ENCODE results near the gene KCNAB1. TPM values are rescaled to one million over a fixed set of nuclear protein-coding genes. Genes with fewer than 3 reads are reported as not detected.

KCNAB1 gene
- total RNA-seq, 4 donors from 2014 or later = 4.2 to 11.4 (median 7.8) TPM

- Histone ChIP-seq H3K27ac (no peak overlapping the region), H3K9me3 (no peaks in the 10 kb centered on the region), H3K4me3 (no peak overlapping the region), H3K4me1 (peaks cover 0 to 14% (median 0%) of the 10 kb centered on the region in 4 donors), H3K36me3 (no peaks in the 10 kb centered on the region), H3K27me3 (no peaks in the 10 kb centered on the region)
- TF ChIP-seq CTCF (IDR thresholded peaks at IDR 0.05) (no peak), EP300 (IDR thresholded peaks at IDR 0.05) (no peak), POLR2A (IDR thresholded peaks at IDR 0.05) (no peak)
- no peak for DNase-seq (ENCODE audit: low spot score in 2 of 2)
- 92 to 93% methylated on average over 4 of the region's 4 CpGs for WGBS, 2 donors
Observed at GRCh38 chr3:156360083-156360482, 239.7 kb downstream of the KCNAB1 start.

GRCh38 chr3:156360963-156361362 lies 240.6 kb downstream of the KCNAB1 start:
- Histone ChIP-seq H3K36me3 (no peaks in the 10 kb centered on the region), H3K4me3 (no peak overlapping the region), H3K27ac (no peak overlapping the region), H3K9me3 (no peaks in the 10 kb centered on the region), H3K4me1 (peaks cover 0 to 14% (median 0%) of the 10 kb centered on the region in 4 donors), H3K27me3 (no peaks in the 10 kb centered on the region)
- 50 to 60% methylated on average over 5 of the region's 5 CpGs for WGBS, 2 donors
- no peak for DNase-seq (ENCODE audit: low spot score in 2 of 2)
- TF ChIP-seq POLR2A (IDR thresholded peaks at IDR 0.05) = no peak
- TF ChIP-seq EP300 (IDR thresholded peaks at IDR 0.05) = no peak
- no peak for TF ChIP-seq CTCF (IDR thresholded peaks at IDR 0.05)

GRCh38 chr3:156366559-156366958 lies 246.2 kb downstream of the KCNAB1 start:
- H3K4me3 ChIP-seq = no peak overlapping the region
- no peaks in the 10 kb centered on the region for H3K9me3 ChIP-seq
- no peak for DNase-seq (ENCODE audit: low spot score in 2 of 2)
- no peaks in the 10 kb centered on the region for H3K36me3 ChIP-seq
- no peak overlapping the region for H3K27ac ChIP-seq
- H3K4me1 ChIP-seq = no peaks in the 10 kb centered on the region
- no peaks in the 10 kb centered on the region for H3K27me3 ChIP-seq
- 88 to 89% methylated on average over 3 of the region's 3 CpGs for WGBS, 2 donors
- TF ChIP-seq EP300 (IDR thresholded peaks at IDR 0.05) (no peak), POLR2A (IDR thresholded peaks at IDR 0.05) (no peak), CTCF (IDR thresholded peaks at IDR 0.05) (no peak)

- H3K36me3 ChIP-seq = no peaks in the 10 kb centered on the region
- H3K27me3 ChIP-seq = no peaks in the 10 kb centered on the region
- no peak for DNase-seq (ENCODE audit: low spot score in 2 of 2)
- H3K4me1 ChIP-seq = peaks cover 0 to 10% (median 2%) of the 10 kb centered on the region in 4 donors
- H3K4me3 ChIP-seq = no peak overlapping the region
- H3K27ac ChIP-seq = no peak overlapping the region
- TF ChIP-seq POLR2A (IDR thresholded peaks at IDR 0.05) (no peak), CTCF (IDR thresholded peaks at IDR 0.05) (no peak), EP300 (IDR thresholded peaks at IDR 0.05) (no peak)
- no peaks in the 10 kb centered on the region for H3K9me3 ChIP-seq
- WGBS, 2 donors = 68 to 71% methylated on average over 3 of the region's 3 CpGs
Observed at GRCh38 chr3:156368189-156368588, 247.8 kb downstream of the KCNAB1 start.

- H3K4me3 ChIP-seq = no peak overlapping the region
- TF ChIP-seq CTCF (IDR thresholded peaks at IDR 0.05) = no peak
- no peak for TF ChIP-seq POLR2A (IDR thresholded peaks at IDR 0.05)
- no peak for TF ChIP-seq EP300 (IDR thresholded peaks at IDR 0.05)
- no peaks in the 10 kb centered on the region for H3K27me3 ChIP-seq
- WGBS, 2 donors = 78 to 83% methylated on average over 6 of the region's 6 CpGs
- DNase-seq (ENCODE audit: low spot score in 2 of 2) = no peak
- no peaks in the 10 kb centered on the region for H3K36me3 ChIP-seq
- no peak overlapping the region for H3K27ac ChIP-seq
- H3K4me1 ChIP-seq = peaks cover 0 to 11% (median 2%) of the 10 kb centered on the region in 4 donors
- H3K9me3 ChIP-seq = no peaks in the 10 kb centered on the region
Observed at GRCh38 chr3:156371701-156372100, 251.3 kb downstream of the KCNAB1 start.

Measured in tibial nerve (tissue), 4 donors.